Upper lobe of right lung (tissue), 1 donor: ENCODE measurements around the gene GHR. TPM values are rescaled to one million over a fixed set of nuclear protein-coding genes. Genes with fewer than 3 reads are reported as not detected.

Experiments
- ATAC-seq: fragments of 200-7000 bp; cut with Tn5 transposase; one replicate; pipeline ENCODE4 v1.9.1; 2020; ENCODE audit warnings: mild to moderate bottlenecking, moderate library complexity
- DNase-seq: peaks from one replicate; pipeline ENCODE4 v3.0.0-alpha.2; 2020
- H3K27ac ChIP-seq: fragments of 200-600 bp; one replicate; pipeline ENCODE4 v1.8.0; 2022
- H3K27me3 ChIP-seq: fragments of 200-600 bp; one replicate; pipeline ENCODE4 v1.8.0; 2022; ENCODE audit warnings: mild to moderate bottlenecking
- H3K36me3 ChIP-seq: fragments of 200-600 bp; one replicate; pipeline ENCODE4 v1.8.0; 2022
- H3K4me1 ChIP-seq: fragments of 200-600 bp; one replicate; pipeline ENCODE4 v1.8.0; 2022
- H3K4me3 ChIP-seq: fragments of 200-600 bp; one replicate; pipeline ENCODE4 v1.8.0; 2022; ENCODE audit warnings: mild to moderate bottlenecking
- H3K9me3 ChIP-seq: fragments of 200-600 bp; one replicate; pipeline ENCODE4 v1.8.0; 2022
- CTCF ChIP-seq: fragments of 200-600 bp; IDR thresholded peaks from one replicate; pipeline ENCODE4 v1.8.0; 2022; ENCODE audit warnings: antibody characterized with exemption
- intact Hi-C: fragments of 100-400 bp; cut with DNase I; formaldehyde crosslinking; loops from one replicate; pipeline ENCODE4 v1.11.0; 2022
- total RNA-seq: library from RNA; stranded (reverse); fragmentation: NEBNext Ultra II Directional; extraction: Animal tissue kit (Norgen Biotek cat#: 25700); gene quantifications from one replicate; pipeline ENCODE4 v1.2.1, GENCODE V29; 2021
- donor health status: DM: no; HTN: yes; CAD: no; lungs with severe emphysema.

GHR gene
- total RNA-seq, 1 donor from 2014 or later = 6.6 TPM

DNA sequence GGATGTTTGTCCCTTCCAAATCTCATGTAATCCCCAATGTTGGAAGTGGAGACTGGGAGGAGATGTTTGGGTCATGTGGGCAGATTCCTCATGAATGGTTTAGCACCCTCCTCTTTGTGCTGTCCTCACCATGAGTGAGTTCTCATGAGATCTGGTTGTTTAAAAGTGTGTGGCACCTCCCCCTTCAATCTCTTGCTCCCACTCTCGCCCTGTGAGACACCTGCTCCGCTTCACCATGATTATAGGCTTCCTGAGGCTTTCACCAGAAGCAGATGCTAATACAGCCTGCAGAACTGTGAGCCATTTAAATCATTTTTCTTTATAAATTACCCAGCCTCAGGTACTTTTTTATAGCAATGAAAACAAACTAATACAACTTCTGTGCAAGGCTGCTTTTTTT lies 206.0 kb downstream of the GHR start:
- no peak for TF ChIP-seq CTCF
- Histone ChIP-seq H3K4me3 (no peak overlapping the region), H3K4me1 (no peaks in the 10 kb centered on the region), H3K27me3 (no peaks in the 10 kb centered on the region), H3K36me3 (no peaks in the 10 kb centered on the region), H3K27ac (no peak overlapping the region), H3K9me3 (no peaks in the 10 kb centered on the region)
- no peak for ATAC-seq
- intact Hi-C loops = no loop called here
- DNase-seq = no peak

GRCh38 chr5:42631241-42631640 lies 208.0 kb downstream of the GHR start:
- intact Hi-C loops = no loop called here
- no peak for ATAC-seq

DNA sequence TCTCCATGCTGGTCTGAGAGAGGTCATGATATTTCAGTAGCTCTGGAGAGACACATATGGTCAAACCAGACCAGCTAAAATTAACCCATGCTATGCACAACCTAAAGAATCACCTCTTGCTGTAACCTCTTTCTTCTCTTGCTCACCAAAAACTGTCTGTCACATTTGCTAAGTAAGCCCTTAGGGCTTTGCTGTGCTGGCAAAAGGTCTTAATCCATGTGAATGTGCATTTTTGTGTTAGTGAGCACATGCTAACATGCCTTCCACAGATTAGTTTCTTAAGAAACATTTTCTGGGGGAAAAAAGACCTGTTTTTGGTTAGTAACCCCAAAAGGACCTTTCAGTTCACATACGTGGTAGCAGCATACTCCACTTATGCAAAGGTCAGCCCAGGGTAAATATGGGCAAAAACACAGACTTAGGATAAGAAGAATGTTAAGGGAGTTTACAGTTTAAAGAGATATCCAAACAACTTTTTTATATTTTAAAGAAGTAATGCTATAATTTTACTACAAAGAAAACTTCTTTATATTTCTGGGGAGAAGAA lies 209.2 kb downstream of the GHR start:
- Histone ChIP-seq H3K36me3 (no peaks in the 10 kb centered on the region), H3K27ac (no peak overlapping the region), H3K4me3 (no peak overlapping the region), H3K9me3 (no peaks in the 10 kb centered on the region), H3K27me3 (no peaks in the 10 kb centered on the region), H3K4me1 (no peaks in the 10 kb centered on the region)
- no peak for DNase-seq
- intact Hi-C loops = no loop called here
- no peak for TF ChIP-seq CTCF
- ATAC-seq = no peak

More at GRCh38 chr5:42631241-42631640, 208.0 kb downstream of the GHR start:
- Histone ChIP-seq H3K4me1 (no peaks in the 10 kb centered on the region), H3K36me3 (no peaks in the 10 kb centered on the region), H3K9me3 (no peaks in the 10 kb centered on the region), H3K4me3 (no peak overlapping the region), H3K27me3 (no peaks in the 10 kb centered on the region), H3K27ac (no peak overlapping the region)
- no peak for DNase-seq
- TF ChIP-seq CTCF = no peak

DNA sequence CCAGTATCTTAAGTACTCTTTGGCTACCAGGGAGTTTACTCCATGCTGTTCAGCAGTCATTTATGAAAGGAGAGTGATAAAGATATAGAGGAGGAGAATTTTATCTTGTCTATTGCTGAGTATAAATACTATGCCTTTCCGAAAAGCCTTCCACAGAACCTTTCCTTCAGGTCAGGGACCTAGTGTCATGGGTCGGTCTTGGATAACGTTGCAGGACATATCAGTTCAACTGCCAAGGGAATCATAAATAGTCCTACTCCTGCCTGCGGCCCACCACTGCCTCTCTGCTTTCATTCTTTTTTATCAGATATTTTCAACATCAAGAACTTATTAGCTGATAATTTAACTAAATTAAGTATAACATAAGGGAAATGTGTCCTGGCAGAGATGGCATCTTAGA lies 211.3 kb downstream of the GHR start:
- no peak for ATAC-seq
- H3K9me3 ChIP-seq = no peaks in the 10 kb centered on the region
- no peak for TF ChIP-seq CTCF
- no peaks in the 10 kb centered on the region for H3K4me1 ChIP-seq
- H3K36me3 ChIP-seq = no peaks in the 10 kb centered on the region
- no peak overlapping the region for H3K27ac ChIP-seq
- no peak for DNase-seq
- H3K4me3 ChIP-seq = no peak overlapping the region
- no peaks in the 10 kb centered on the region for H3K27me3 ChIP-seq
- intact Hi-C loops = no loop called here

DNA sequence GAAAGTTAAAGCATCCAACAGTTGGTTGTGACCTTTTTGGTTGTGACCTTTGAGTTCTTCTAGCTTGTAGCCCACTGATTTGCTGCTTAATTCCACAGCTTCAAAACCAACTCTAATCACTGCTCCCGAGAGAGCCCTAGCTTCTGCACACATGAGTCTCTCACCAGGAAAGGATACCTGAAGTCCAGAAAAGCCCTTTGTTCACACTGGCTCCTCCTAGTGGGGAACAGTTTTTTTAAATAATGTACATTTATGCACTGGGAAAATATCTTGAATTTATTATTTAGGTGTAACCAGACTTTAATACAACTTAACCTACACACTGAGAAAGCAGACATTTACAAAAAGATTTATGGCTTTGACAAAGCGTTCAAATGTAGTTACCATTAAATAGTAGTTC lies 213.2 kb downstream of the GHR start:
- ATAC-seq (no peak), DNase-seq (no peak)
- H3K4me1 ChIP-seq = no peaks in the 10 kb centered on the region
- no peak overlapping the region for H3K27ac ChIP-seq
- no peak for TF ChIP-seq CTCF
- no peaks in the 10 kb centered on the region for H3K27me3 ChIP-seq
- intact Hi-C loops = no loop called here
- H3K36me3 ChIP-seq = no peaks in the 10 kb centered on the region
- H3K9me3 ChIP-seq = no peaks in the 10 kb centered on the region
- H3K4me3 ChIP-seq = no peak overlapping the region

DNA sequence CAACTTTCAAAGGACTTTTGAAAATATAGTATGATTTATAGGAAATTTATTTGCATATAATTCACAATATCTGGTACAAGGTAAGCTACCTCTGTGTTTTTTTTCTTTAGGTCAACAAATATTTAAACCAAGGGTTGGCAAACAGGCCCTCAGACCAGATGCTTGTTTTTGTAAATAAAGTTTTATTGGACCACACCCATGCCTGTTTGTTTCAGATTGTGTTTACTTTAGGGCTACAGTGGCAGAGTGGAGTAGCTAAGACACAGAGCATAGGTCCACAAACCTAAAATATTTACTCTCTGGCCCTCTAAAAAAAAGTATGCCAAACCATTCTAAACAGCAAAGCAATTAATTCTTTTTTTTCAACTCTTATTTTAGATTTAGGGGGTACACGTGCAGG lies 213.7 kb downstream of the GHR start:
- H3K27ac ChIP-seq = no peak overlapping the region
- no peaks in the 10 kb centered on the region for H3K9me3 ChIP-seq
- intact Hi-C loops = no loop called here
- DNase-seq (no peak), ATAC-seq (no peak)
- no peak for TF ChIP-seq CTCF
- no peaks in the 10 kb centered on the region for H3K27me3 ChIP-seq
- H3K36me3 ChIP-seq = no peaks in the 10 kb centered on the region
- no peak overlapping the region for H3K4me3 ChIP-seq
- H3K4me1 ChIP-seq = no peaks in the 10 kb centered on the region
